K562 (cell line): ENCODE results near the gene RBP3. TPM values are rescaled to one million over a fixed set of nuclear protein-coding genes. Genes with fewer than 3 reads are reported as not detected.

Experiments used
- ADNP ChIP-seq: fragments of 200-800 bp; sonication (Bioruptor generic); IDR thresholded peaks from 2 replicates; pipeline ENCODE4 v1.6.1; 2016; ENCODE audit warnings: missing genetic modification characterization, missing compliant biosample characterization
- ARID1B ChIP-seq: fragments of 450-650 bp; IDR thresholded peaks from 2 replicates; pipeline ENCODE4 v1.6.1; 2016; ENCODE audit warnings: antibody characterized with exemption, mild to moderate bottlenecking, inconsistent platforms
- ATF1 ChIP-seq, 2 experiments: fragments of 450-650 bp in 1 of 2; IDR thresholded peaks; 2 replicates each; pipeline ENCODE4 v1.6.1; 2016; ENCODE audit warnings: missing compliant biosample characterization in 1 of 2, missing genetic modification characterization in 1 of 2
- ATF7 ChIP-seq: fragments of 450-650 bp; IDR thresholded peaks from 2 replicates; pipeline ENCODE4 v1.7.1; 2014; ENCODE audit warnings: mild to moderate bottlenecking, moderate library complexity
- CBX8 ChIP-seq: fragments of 200-600 bp; sonication (generic); IDR thresholded peaks from 2 replicates; pipeline ENCODE4 v1.6.1; 2012; ENCODE audit warnings: borderline replicate concordance, mixed run types, low read depth, mild to moderate bottlenecking, moderate library complexity, mixed read lengths, low read length, control low read depth, inconsistent platforms; ENCODE audit not compliant: poor library complexity, severe bottlenecking; ENCODE audit errors: extremely low read depth
- CEBPB ChIP-seq: fragments of 450-650 bp; IDR thresholded peaks from 2 replicates; pipeline ENCODE4 v1.6.1; 2016; ENCODE audit warnings: missing genetic modification characterization, missing compliant biosample characterization
- CREB1 ChIP-seq, 2 experiments: sonication (generic) in 1 of 2; formaldehyde crosslinking in 1 of 2; IDR thresholded peaks; 2 replicates each; pipeline versions ENCODE4 v1.6.1 to v1.8.0; 2012 to 2022; ENCODE audit warnings: inconsistent platforms in 1 of 2, mild to moderate bottlenecking in 1 of 2, missing genetic modification reagents in 1 of 2, moderate library complexity in 1 of 2
- CREM ChIP-seq: IDR thresholded peaks from 2 replicates; pipeline ENCODE4 v1.6.1; 2014; ENCODE audit warnings: antibody characterized with exemption, low read depth
- DIDO1 ChIP-seq: fragments of 450-650 bp; IDR thresholded peaks from 2 replicates; pipeline ENCODE4 v1.6.1; 2016; ENCODE audit warnings: low read depth, missing biosample characterization, missing genetic modification characterization
- ELF1 ChIP-seq: fragments of 200-800 bp; sonication (Bioruptor generic); IDR thresholded peaks from 2 replicates; pipeline ENCODE4 v1.6.1; 2016; ENCODE audit warnings: missing genetic modification characterization, missing compliant biosample characterization
- ETV6 ChIP-seq, 3 experiments: fragments of 150-350 bp in 1 of 3; sonication (generic) in 1 of 3; formaldehyde crosslinking in 1 of 3; IDR thresholded peaks; 2 replicates each; pipeline versions ENCODE4 v1.6.1 to v1.8.0; 2014 to 2022; ENCODE audit warnings: borderline replicate concordance in 2 of 3, low read depth in 2 of 3, antibody characterized with exemption in 1 of 3, low read length in 1 of 3, mild to moderate bottlenecking in 1 of 3, missing genetic modification reagents in 1 of 3
- FOXA3 ChIP-seq, 2 experiments: fragments of 450-650 bp in 1 of 2; sonication (generic) in 1 of 2; formaldehyde crosslinking; IDR thresholded peaks in 1 of 2; conservative IDR thresholded peaks in 1 of 2; 2 replicates each; pipeline versions ENCODE4 v1.4.0 to v1.8.0; 2020 to 2022; ENCODE audit warnings: mild to moderate bottlenecking in 2 of 2, missing genetic modification reagents in 1 of 2
- FUS ChIP-seq: fragments of 200-400 bp; formaldehyde crosslinking; optimal IDR thresholded peaks from 2 replicates; pipeline ENCODE3; 2017; ENCODE audit warnings: low read depth, low read length
- JUNB ChIP-seq: fragments of 450-650 bp; formaldehyde crosslinking; conservative IDR thresholded peaks from 2 replicates; pipeline ENCODE4 v1.4.0; 2020; ENCODE audit warnings: mild to moderate bottlenecking
- JUND ChIP-seq, 2 experiments: IDR thresholded peaks; 2 replicates in 1 of 2; 3 replicates in 1 of 2; pipeline ENCODE4 v1.6.1; 2011; ENCODE audit warnings: borderline replicate concordance in 2 of 2, low read depth in 2 of 2, low read length in 2 of 2, improper control_type of control experiment in 1 of 2, missing biosample characterization in 1 of 2, missing genetic modification characterization in 1 of 2, missing genetic modification reagents in 1 of 2
- KHSRP ChIP-seq: fragments of 450-650 bp; IDR thresholded peaks from 2 replicates; pipeline ENCODE4 v1.6.1; 2017
- MAFG ChIP-seq: fragments of 450-650 bp; conservative IDR thresholded peaks from 2 replicates; pipeline ENCODE4 v1.6.1; 2016; ENCODE audit warnings: missing genetic modification characterization, missing compliant biosample characterization
- MAFK ChIP-seq: IDR thresholded peaks from 2 replicates; pipeline ENCODE4 v1.6.1; 2011; ENCODE audit warnings: low read length, improper control_type of control experiment
- MAX ChIP-seq: sonication (generic); formaldehyde crosslinking; IDR thresholded peaks from 2 replicates; pipeline ENCODE4 v1.9.0; 2022; ENCODE audit warnings: mild to moderate bottlenecking, missing genetic modification reagents
- MTF1 ChIP-seq: fragments of 250-450 bp; sonication (Bioruptor Pico); IDR thresholded peaks from 2 replicates; pipeline ENCODE4 v1.9.0; 2021; ENCODE audit warnings: moderate library complexity, mild to moderate bottlenecking, inconsistent platforms, borderline replicate concordance
- NCOR1 ChIP-seq: fragments of 450-650 bp; IDR thresholded peaks from 2 replicates; pipeline ENCODE4 v1.6.1; 2016; ENCODE audit warnings: mild to moderate bottlenecking, moderate library complexity
- NR2C1 ChIP-seq, 2 experiments: fragments of 450-650 bp; IDR thresholded peaks; 2 replicates each; pipeline ENCODE4 v1.6.1; 2017; ENCODE audit warnings: mild to moderate bottlenecking in 2 of 2, antibody characterized with exemption in 1 of 2, inconsistent platforms in 1 of 2, missing compliant biosample characterization in 1 of 2, missing genetic modification characterization in 1 of 2
- PPARD ChIP-seq: fragments of 250-450 bp; sonication (Bioruptor Pico); IDR thresholded peaks from 2 replicates; pipeline ENCODE4 v1.8.0; 2022; ENCODE audit warnings: inconsistent platforms, mild to moderate bottlenecking, moderate library complexity
- TCF3 ChIP-seq: sonication (generic); formaldehyde crosslinking; IDR thresholded peaks from 2 replicates; pipeline ENCODE4 v1.4.0; 2020; ENCODE audit warnings: mild to moderate bottlenecking, missing genetic modification reagents
- TEAD1 ChIP-seq, 2 experiments: fragments of 450-650 bp in 1 of 2; sonication (generic) in 1 of 2; formaldehyde crosslinking; IDR thresholded peaks; 2 replicates each; pipeline versions ENCODE4 v1.4.0 to v1.8.0; 2020 to 2022; ENCODE audit warnings: mild to moderate bottlenecking in 2 of 2, missing genetic modification reagents in 1 of 2
- THRAP3 ChIP-seq: fragments of 450-650 bp; IDR thresholded peaks from 2 replicates; pipeline ENCODE4 v1.6.1; 2016; ENCODE audit warnings: mild to moderate bottlenecking, inconsistent platforms, borderline replicate concordance
- ZFP1 ChIP-seq: fragments of 450-650 bp; formaldehyde crosslinking; IDR thresholded peaks from 2 replicates; pipeline ENCODE4 v1.4.0; 2020; ENCODE audit warnings: mild to moderate bottlenecking, mixed read lengths
- ZKSCAN1 ChIP-seq: fragments of 150-350 bp; IDR thresholded peaks from 2 replicates; pipeline ENCODE4 v1.6.1; 2016; ENCODE audit warnings: low read depth, low read length
- polyA plus RNA-seq, 8 experiments: library from polyadenylated mRNA; depleted of rRNA in 4 of 8; stranded (reverse) in 5 of 8; unstranded in 3 of 8; fragments of >200 nt; fragmentation: Nextera tagmentation in 2 of 8; fragmentation: Illumina TruSeq in 1 of 8; extraction: Ambion mirVana in 2 of 8; extraction: Trizol in 1 of 8; gene quantifications; 2 replicates each; pipeline versions ENCODE4 v1.2.1 to v1.2.3, GENCODE V29; 2011 to 2014; ENCODE audit warnings: inconsistent platforms in 1 of 8, missing spikeins in 1 of 8
- total RNA-seq, 7 experiments: library from RNA; depleted of rRNA in 6 of 7; stranded (reverse); fragments of >200 nt in 6 of 7; fragmentation: Illumina TruSeq in 2 of 7; extraction: Trizol in 2 of 7; gene quantifications; 2 replicates each; pipeline versions ENCODE4 v1.2.1 to v1.2.3, GENCODE V29; 2011 to 2021; ENCODE audit warnings: low replicate concordance in 1 of 7

RBP3 gene
- total and polyA plus RNA-seq, 9 of the 15 experiments (the other 6 are each of a cell fraction or from before 2014, with no cell fraction given), result not detected

- TF ChIP-seq CBX8 (no peak), FUS (no peak), CREM (peak; percentile 38; the same call in 1 of the 2 replicates), DIDO1 (tag) (no peak), ZFP1 (CRISPR knock-in tag) (no peak), NR2C1 (IDR thresholded peaks at IDR 0.05) (no peak; the same call in 1 of the 2 replicates), NR2C1 (tag; IDR thresholded peaks at IDR 0.05) (no peak), JUNB (CRISPR knock-in tag) (peak; percentile 72), JUND (IDR thresholded peaks at IDR 0.05; ENCODE audit: borderline replicate concordance, low read depth, low read length) (peak; percentile 96), JUND (tag; IDR thresholded peaks at IDR 0.05; ENCODE audit: borderline replicate concordance, low read depth, low read length) (peak; percentile 93; the same call in 2 of the 3 replicates), FOXA3 (CRISPR knock-in tag; conservative IDR thresholded peaks at IDR 0.05 in 1 of 2, IDR thresholded peaks at IDR 0.05 in 1 of 2) (no peak), ZKSCAN1 (0 out of 2 replicates have a peak, but pooled peaks have one; percentile 35), THRAP3 (no peak), MAFG (peak; percentile 93), ADNP (tag) (no peak), ATF1 (CRISPR knock-in tag; IDR thresholded peaks at IDR 0.05) (no peak), ATF1 (tag; IDR thresholded peaks at IDR 0.05) (peak; percentile 33; the same call in 1 of the 2 replicates), ETV6 (IDR thresholded peaks at IDR 0.05; ENCODE audit: borderline replicate concordance in 1 of 2, low read depth in 2 of 2, low read length in 1 of 2) (no peak), ETV6 (CRISPR knock-in tag; IDR thresholded peaks at IDR 0.05; ENCODE audit: borderline replicate concordance) (no peak), ATF7 (peak; percentile 59; the same call in 1 of the 2 replicates), TCF3 (no peak), CEBPB (tag) (no peak), NCOR1 (0 out of 2 replicates have a peak, but pooled peaks have one; percentile 13), PPARD (CRISPR knock-in tag) (no peak), MAX (CRISPR knock-in tag) (peak; percentile 77), ELF1 (tag) (no peak), CREB1 (IDR thresholded peaks at IDR 0.05) (no peak), CREB1 (CRISPR knock-in tag; IDR thresholded peaks at IDR 0.05) (0 out of 2 replicates have a peak, but pooled peaks have one; percentile 51), KHSRP (no peak), ARID1B (peak; percentile 77), MAFK (peak; percentile 79), MTF1 (no peak), TEAD1 (CRISPR knock-in tag; IDR thresholded peaks at IDR 0.05) (0 out of 4 replicates have a peak, but pooled peaks of 1 of the 2 experiments have one; percentile 30)
These were observed 58.9 kb downstream of the RBP3 start (continued) for GRCh38 chr10:47406870-47407691.
